PC-3 (cell line): ENCODE data around the gene C12orf54. TPM values are rescaled to one million over a fixed set of nuclear protein-coding genes. Genes with fewer than 3 reads are reported as not detected.
"Not testable (repeated sequence)": the region's sequence is repeated elsewhere in the genome, so short reads cannot be mapped to it uniquely, and the experiment has no call there.

ENCODE experiments used
- ATAC-seq: fragments of 200-7000 bp; cut with Tn5 transposase; 2 replicates; pipeline ENCODE4 v1.9.1; 2020; ENCODE audit warnings: mild to moderate bottlenecking, moderate library complexity
- BruUV-seq: library from RNA; stranded (reverse); fragments of 400-500 nt; replicated peaks from 2 replicates; lab custom pipeline; 2021; lab: Mats Ljungman, UMichigan
- CTCF ChIA-PET: fragments of 300-600 bp; sonication (Branson Sonifier 250); formaldehyde crosslinking; loops from one replicate; lab custom pipeline; 2022; ENCODE audit warnings: antibody characterized with exemption; lab: Charles Lee
- POLR2A ChIA-PET: fragments of 300-600 bp; sonication (Branson Sonifier 250); formaldehyde crosslinking; loops from one replicate; lab custom pipeline; 2022; ENCODE audit warnings: antibody characterized with exemption; ENCODE audit not compliant: unreplicated experiment; lab: Charles Lee
- DNase-seq: peaks from one replicate; pipeline ENCODE4 v3.0.0-alpha.2; 2015
- H2AFZ ChIP-seq: fragments of 300-600 bp; sonication (generic); 2 replicates; pipeline ENCODE4 v1.6.0; 2016; ENCODE audit warnings: antibody characterized with exemption, low read length
- H3F3A ChIP-seq: fragments of 300-600 bp; sonication (generic); one replicate; pipeline ENCODE4 v1.6.0; 2017; ENCODE audit warnings: antibody characterized with exemption, low read length, control low read depth, mild to moderate bottlenecking; ENCODE audit not compliant: unreplicated experiment
- H3K27ac ChIP-seq: fragments of 300-600 bp; sonication (generic); 2 replicates; pipeline ENCODE4 v1.5.1; 2016; ENCODE audit warnings: mild to moderate bottlenecking, low read length
- H3K27me3 ChIP-seq: fragments of 300-600 bp; sonication (generic); 2 replicates; pipeline ENCODE4 v1.6.1; 2016; ENCODE audit warnings: low read length, mixed read lengths
- H3K36me3 ChIP-seq: fragments of 300-600 bp; sonication (generic); 2 replicates; pipeline ENCODE4 v1.6.1; 2016; ENCODE audit warnings: low read depth, mixed run types, low read length, mixed read lengths
- H3K4me1 ChIP-seq: fragments of 300-600 bp; sonication (generic); 2 replicates; pipeline ENCODE4 v1.5.1; 2016; ENCODE audit warnings: low read length; ENCODE audit not compliant: insufficient read depth
- H3K4me2 ChIP-seq: fragments of 300-600 bp; sonication (generic); 2 replicates; pipeline ENCODE4 v1.6.0; 2016; ENCODE audit warnings: low read length
- H3K4me3 ChIP-seq: fragments of 300-600 bp; sonication (generic); 2 replicates; pipeline ENCODE4 v1.5.1; 2016; ENCODE audit warnings: mild to moderate bottlenecking, low read length, mixed read lengths
- H3K79me2 ChIP-seq: fragments of 300-600 bp; sonication (generic); 2 replicates; pipeline ENCODE4 v1.6.1; 2017; ENCODE audit warnings: low read length, mixed read lengths
- H3K9ac ChIP-seq: fragments of 300-600 bp; sonication (generic); 2 replicates; pipeline ENCODE4 v1.6.0; 2016; ENCODE audit warnings: mild to moderate bottlenecking, low read length
- H3K9me2 ChIP-seq: fragments of 300-600 bp; sonication (generic); replicated peaks from 2 replicates; pipeline ENCODE4 v1.6.1; 2016; ENCODE audit warnings: mixed run types, low read length, mixed read lengths
- H3K9me3 ChIP-seq: fragments of 300-600 bp; sonication (generic); 2 replicates; pipeline ENCODE4 v1.6.1; 2016; ENCODE audit warnings: low read length, mixed read lengths
- H4K20me1 ChIP-seq: fragments of 300-600 bp; sonication (generic); 2 replicates; pipeline ENCODE4 v1.6.1; 2016; ENCODE audit warnings: low read length, mixed read lengths
- EZH2 ChIP-seq: fragments of 300-600 bp; sonication (generic); IDR thresholded peaks from one replicate; pipeline ENCODE4 v1.6.1; 2017; ENCODE audit warnings: antibody characterized with exemption, mild to moderate bottlenecking, low read length; ENCODE audit not compliant: unreplicated experiment
- EZH2phosphoT487 ChIP-seq: fragments of 300-600 bp; sonication (generic); IDR thresholded peaks from 2 replicates; pipeline ENCODE4 v1.6.1; 2018; ENCODE audit warnings: mild to moderate bottlenecking, antibody characterized with exemption, low read length, borderline replicate concordance
- intact Hi-C: fragments of 100-400 bp; cut with micrococcal nuclease; formaldehyde crosslinking; loops from 2 replicates; pipeline ENCODE4 v1.9.0; 2023
- total RNA-seq: library from RNA; depleted of rRNA; stranded (reverse); fragments of >200 nt; gene quantifications from 2 replicates; pipeline ENCODE4 v1.2.3, GENCODE V29; 2014
- TF ChIP-seq, protein P1 (sequence below): fragments of 300-600 bp; sonication (generic); conservative IDR thresholded peaks from 2 replicates; pipeline ENCODE4 v1.5.1; 2017; ENCODE audit warnings: antibody characterized with exemption, low read depth, mild to moderate bottlenecking, low read length

Gene C12orf54
- total RNA-seq, 1 experiment from 2014 or later, result not detected

DNA sequence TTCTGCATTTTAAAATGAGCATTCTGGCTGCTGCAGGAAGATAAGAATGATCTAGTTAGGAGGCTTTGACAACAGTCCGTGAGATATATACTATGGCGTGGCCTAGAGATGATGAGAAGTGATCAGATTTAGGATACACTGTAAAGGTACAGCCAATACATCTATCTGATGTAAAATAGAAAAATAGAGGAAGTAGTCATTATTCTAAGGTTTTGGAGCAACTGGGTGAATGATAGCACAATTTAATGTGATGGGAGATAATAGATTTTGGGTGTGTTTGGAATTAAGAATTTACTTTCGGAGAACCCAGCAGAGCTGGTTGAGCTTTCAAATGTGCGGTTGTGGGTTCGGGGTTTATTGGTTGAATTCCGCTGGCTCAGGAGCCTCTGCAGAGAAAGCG is 10.0 kb upstream of the C12orf54 start, which contains the start of gene ANP32D:
ANP32D (plus strand) TSS at position 301 of the 400 bp plus-strand sequence. CDS start 106 bp downstream, outside the sequence.
- H3K9me3 ChIP-seq, result peaks cover 12% of the 10 kb centered on the region; the same call in 1 of the 2 replicates
- no peaks in the 10 kb centered on the region for H3K79me2 ChIP-seq
- CTCF ChIA-PET, result no interaction called here
- no peaks in the 10 kb centered on the region for H4K20me1 ChIP-seq
- no peaks in the 10 kb centered on the region for H3K9me2 ChIP-seq
- no peak within 1 kb of the TSS for H3K4me2 ChIP-seq
- peaks cover 7% of the 10 kb centered on the region; the same call in 1 of the 2 replicates for H3K27me3 ChIP-seq
- no peak within 1 kb of the TSS for H3K27ac ChIP-seq
- no TSS peak for BruUV-seq
- H3F3A ChIP-seq, result no peaks in the 10 kb centered on the region
- no peak within 1 kb of the TSS for H2AFZ ChIP-seq
- POLR2A ChIA-PET, result no interaction called here
- DNase-seq, result no peak
- H3K36me3 ChIP-seq, result no peaks in the 10 kb centered on the region
- ATAC-seq, result no peak
- TF ChIP-seq EZH2phosphoT487, result no peak
- no peak for TF ChIP-seq EZH2
- TF ChIP-seq, protein P1, sequence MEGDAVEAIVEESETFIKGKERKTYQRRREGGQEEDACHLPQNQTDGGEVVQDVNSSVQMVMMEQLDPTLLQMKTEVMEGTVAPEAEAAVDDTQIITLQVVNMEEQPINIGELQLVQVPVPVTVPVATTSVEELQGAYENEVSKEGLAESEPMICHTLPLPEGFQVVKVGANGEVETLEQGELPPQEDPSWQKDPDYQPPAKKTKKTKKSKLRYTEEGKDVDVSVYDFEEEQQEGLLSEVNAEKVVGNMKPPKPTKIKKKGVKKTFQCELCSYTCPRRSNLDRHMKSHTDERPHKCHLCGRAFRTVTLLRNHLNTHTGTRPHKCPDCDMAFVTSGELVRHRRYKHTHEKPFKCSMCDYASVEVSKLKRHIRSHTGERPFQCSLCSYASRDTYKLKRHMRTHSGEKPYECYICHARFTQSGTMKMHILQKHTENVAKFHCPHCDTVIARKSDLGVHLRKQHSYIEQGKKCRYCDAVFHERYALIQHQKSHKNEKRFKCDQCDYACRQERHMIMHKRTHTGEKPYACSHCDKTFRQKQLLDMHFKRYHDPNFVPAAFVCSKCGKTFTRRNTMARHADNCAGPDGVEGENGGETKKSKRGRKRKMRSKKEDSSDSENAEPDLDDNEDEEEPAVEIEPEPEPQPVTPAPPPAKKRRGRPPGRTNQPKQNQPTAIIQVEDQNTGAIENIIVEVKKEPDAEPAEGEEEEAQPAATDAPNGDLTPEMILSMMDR, result no peak
- intact Hi-C loops, result no loop called here
- no peak within 1 kb of the TSS for H3K9ac ChIP-seq
- no peak within 1 kb of the TSS for H3K4me3 ChIP-seq
- no peaks in the 10 kb centered on the region for H3K4me1 ChIP-seq

GRCh38 chr12:48473061-48473460 is 9.2 kb upstream of the C12orf54 start:
- Histone ChIP-seq H3K4me1 (no peaks in the 10 kb centered on the region), H4K20me1 (no peaks in the 10 kb centered on the region), H3K27ac (no peak overlapping the region), H3K79me2 (no peaks in the 10 kb centered on the region), H3F3A (no peaks in the 10 kb centered on the region), H3K4me3 (no peak overlapping the region), H3K9ac (no peak overlapping the region), H3K9me2 (no peaks in the 10 kb centered on the region), H2AFZ (no peak overlapping the region), H3K36me3 (no peaks in the 10 kb centered on the region), H3K4me2 (no peak overlapping the region), H3K9me3 (peaks cover 12% of the 10 kb centered on the region; the same call in 1 of the 2 replicates), H3K27me3 (peaks cover 7% of the 10 kb centered on the region; the same call in 1 of the 2 replicates)
- no TSS peak for BruUV-seq
- ChIA-PET CTCF (no interaction called here), POLR2A (no interaction called here)
- ATAC-seq, result no peak
- intact Hi-C loops, result no loop called here
- no peak for DNase-seq
- TF ChIP-seq EZH2phosphoT487 (no peak), EZH2 (no peak)
- TF ChIP-seq, protein P1, result no peak

- DNase-seq, POLR2A ChIA-PET, H3K79me2 ChIP-seq: not testable (repeated sequence)
Measured at GRCh38 chr12:48474497-48474896, 7.8 kb upstream of the C12orf54 start.

More at GRCh38 chr12:48474497-48474896, 7.8 kb upstream of the C12orf54 start:
- H3K9me2 ChIP-seq, H3K4me2 ChIP-seq, ATAC-seq, H3K9ac ChIP-seq, H3F3A ChIP-seq, CTCF ChIA-PET, H3K27me3 ChIP-seq, H3K27ac ChIP-seq, H3K36me3 ChIP-seq, H4K20me1 ChIP-seq, BruUV-seq, intact Hi-C loops, H3K4me3 ChIP-seq, H3K4me1 ChIP-seq, H2AFZ ChIP-seq: not testable (repeated sequence)
- peaks cover 12% of the 10 kb centered on the region; the same call in 1 of the 2 replicates for H3K9me3 ChIP-seq
